CD4-positive, alpha-beta T cell treated with Interleukin-17A for 1 hour (primary cell): ENCODE results near the gene KRT78.
"Not testable (repeated sequence)": the region's sequence is repeated elsewhere in the genome, so short reads cannot be mapped to it uniquely, and the experiment has no call there.

ENCODE experiments used
- DNase-seq: peaks from one replicate; pipeline ENCODE4 v3.0.0-alpha.2; 2020

The KRT78 gene

GRCh38 chr12:52871291-52872039 lies 22.7 kb upstream of the KRT78 start:
- DNase-seq, result peak; percentile 49

DNA sequence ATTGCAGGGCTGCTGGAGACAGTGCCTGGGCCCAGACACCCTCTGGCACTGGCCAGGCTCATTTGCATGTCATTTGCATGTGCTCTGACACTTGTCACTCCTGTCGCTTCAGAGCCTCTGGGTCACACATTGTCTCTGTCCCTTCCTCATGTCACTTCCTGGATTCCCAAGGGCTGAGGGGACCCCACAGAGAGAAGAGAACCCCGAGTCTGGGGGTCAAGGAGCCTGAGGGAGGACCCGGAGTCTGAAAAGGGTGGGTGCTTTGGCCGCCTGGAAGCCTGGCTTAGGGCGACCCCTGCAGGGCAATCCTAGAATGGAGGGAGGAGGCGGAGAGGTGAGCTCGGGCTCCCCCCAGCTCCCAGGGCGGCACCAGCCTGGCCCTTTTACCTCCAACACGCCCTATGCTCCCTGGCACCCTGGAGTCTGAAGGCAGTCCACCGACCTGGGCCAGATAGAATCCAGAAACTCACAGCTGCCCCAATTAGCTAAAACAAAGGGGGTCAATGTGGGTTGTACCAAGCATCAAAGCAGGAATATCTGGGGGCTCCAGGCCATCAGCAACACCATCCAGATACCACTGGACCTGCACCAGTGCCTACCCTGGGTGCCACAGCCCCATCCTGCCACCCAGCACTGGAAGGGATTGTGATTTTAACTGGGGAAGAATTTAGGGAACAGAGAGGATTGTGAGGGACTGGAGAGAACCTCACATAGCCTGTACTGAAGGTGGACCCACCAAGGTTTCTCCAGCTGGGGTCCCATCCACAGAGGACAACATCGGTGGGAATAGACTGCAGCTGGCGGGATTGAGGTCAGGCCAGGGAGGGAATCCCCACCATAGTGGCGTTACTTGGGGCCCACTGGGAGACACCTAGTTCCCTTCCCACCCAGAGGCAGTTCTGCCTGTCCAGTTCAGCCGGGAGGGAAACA lies 21.8 kb upstream of the KRT78 start:
- peak; percentile 73 for DNase-seq

GRCh38 chr12:52867642-52868041 lies 18.8 kb upstream of the KRT78 start:
- peak; percentile 33 for DNase-seq

DNA sequence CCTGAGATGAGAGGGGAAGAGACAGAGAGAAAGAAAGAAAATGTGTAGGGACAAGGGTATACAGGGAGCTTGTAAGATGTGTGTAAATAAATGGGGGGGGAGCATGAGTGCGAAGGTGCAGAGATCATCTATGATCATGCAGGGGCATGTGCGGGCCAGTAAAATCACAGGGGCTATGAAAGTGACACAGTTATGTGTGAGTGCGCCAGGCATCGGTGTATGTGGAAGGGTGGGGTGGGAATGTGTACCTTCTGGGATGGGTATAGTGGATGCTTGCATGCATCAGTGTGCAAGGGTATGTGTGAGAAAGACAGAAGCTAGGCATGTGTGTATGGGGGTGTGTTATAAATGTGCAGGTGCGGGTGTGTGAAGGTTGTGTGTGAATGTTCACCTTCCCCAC lies 18.4 kb upstream of the KRT78 start:
- DNase-seq, result no peak

GRCh38 chr12:52865090-52865944 lies 16.5 kb upstream of the KRT78 start:
- DNase-seq, result peak; percentile 17

DNA sequence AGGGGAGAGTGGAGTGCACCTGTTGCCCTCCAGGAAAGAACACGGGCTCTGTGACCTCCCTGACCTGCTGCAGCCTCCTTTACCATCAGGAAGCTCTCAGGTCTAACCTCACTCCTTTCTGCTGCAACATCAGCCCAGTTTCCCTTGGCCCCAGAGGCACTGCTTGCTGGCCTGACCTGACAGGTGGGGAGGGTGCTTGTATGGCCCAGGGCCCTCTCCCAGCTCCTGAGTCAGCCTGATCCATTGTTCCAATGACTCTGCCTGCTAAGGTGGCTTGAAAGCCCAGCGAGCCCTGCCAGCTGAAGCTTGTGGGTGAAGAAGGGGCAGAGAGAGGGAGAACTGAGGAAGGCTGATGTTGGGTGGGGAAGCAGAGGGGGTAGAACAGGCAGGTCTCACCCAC lies 13.2 kb upstream of the KRT78 start:
- no peak for DNase-seq

- DNase-seq, result no peak
Measured at GRCh38 chr12:52861511-52861910, 12.7 kb upstream of the KRT78 start.

GRCh38 chr12:52860102-52860823 lies 11.5 kb upstream of the KRT78 start:
- DNase-seq, result no peak

DNA sequence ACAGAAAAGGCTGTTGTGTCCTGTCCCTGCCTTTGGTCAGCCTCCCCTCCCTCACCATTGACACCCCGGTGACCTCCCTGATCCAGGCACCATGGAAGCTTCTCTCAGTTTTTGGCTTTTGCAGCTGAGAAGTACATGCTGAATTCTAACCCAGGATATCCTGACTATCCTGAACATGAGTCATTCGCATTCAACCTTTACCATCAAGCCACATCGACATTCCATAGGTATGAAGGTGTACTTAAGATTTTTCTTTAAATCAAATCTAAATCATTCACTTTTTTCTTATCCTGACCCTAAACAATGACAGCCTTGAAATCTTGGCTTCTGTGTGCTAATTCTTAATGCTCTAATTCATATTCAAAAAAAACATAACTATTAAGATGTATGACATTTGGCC lies 8.7 kb upstream of the KRT78 start:
- no peak for DNase-seq

GRCh38 chr12:52856787-52857186 lies 8.0 kb upstream of the KRT78 start:
- no peak for DNase-seq

GRCh38 chr12:52856077-52856476 lies 7.3 kb upstream of the KRT78 start:
- not testable (repeated sequence) for DNase-seq

- DNase-seq, result no peak
Measured at GRCh38 chr12:52851787-52852186, 3.0 kb upstream of the KRT78 start.

DNA sequence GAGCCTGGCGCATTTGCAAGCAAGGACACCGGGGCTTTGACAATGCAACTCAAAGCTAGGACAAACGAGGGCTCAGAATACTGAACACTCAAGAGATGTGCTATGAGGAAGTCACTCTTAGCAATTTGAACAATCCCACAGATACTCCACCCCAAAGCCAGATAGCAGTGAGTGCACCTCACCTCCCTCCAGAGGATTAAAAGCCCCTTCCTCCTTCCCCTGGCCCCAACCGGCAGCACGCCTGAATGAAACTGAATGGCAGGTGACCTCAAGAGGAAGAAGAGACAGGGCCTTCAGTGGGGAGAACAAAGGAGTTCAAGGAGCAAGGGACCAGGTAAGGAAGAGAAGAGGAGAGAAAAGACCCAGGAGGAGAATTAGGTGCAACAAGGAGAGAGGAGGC lies 1.9 kb upstream of the KRT78 start:
- DNase-seq, result no peak

DNA sequence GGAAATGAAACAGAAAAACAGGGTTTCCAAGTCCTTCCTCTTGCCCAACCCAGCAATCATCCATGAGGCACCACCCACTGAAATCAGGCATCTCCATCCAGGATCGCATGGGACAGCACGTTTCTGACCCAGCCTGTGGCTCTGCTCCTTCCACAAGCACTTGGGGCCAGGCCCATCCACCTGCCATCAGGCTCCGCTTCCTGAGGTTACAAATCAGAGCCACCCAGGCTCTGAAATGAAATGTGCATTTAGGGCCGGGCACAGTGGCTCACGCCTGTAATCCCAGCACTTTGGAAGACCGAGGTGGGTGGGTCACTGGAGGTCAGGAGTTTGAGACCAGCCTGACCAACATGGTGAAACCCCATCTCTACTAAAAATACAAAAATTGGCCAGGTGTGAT lies 717 bp upstream of the KRT78 start:
- no peak for DNase-seq

- no peak for DNase-seq
Measured at GRCh38 chr12:52847335-52848102, 1.3 kb downstream of the KRT78 start.

DNA sequence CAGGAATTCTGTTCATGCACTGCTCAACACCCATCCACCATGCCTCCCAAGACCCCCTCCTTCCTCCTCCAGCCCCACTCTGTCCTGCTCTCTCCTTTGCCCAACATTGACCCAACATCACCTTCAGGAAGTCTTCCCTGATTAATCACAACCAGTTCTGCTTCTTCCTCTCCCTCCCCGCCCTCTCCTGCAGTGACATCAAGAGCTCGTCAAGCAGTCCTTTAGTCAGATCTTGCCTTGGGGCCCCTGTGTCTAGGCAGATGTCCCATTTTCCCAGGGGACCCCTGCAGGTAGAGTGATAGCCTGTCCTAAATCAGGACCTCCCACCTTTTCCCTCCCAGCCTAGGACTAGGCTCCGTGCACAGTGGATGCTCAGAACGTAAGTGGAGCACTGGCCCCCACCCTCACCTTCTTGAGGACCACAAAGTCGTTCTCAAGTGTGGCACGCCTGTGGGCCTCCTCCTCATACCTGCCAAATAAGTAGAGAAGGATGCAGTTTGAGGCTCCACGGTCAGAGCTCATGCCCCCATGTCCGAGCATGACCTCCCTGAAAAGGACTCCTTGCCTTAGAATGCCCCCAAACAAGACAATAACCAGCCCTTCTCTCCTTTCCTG lies 2.3 kb downstream of the KRT78 start:
- no peak for DNase-seq

DNA sequence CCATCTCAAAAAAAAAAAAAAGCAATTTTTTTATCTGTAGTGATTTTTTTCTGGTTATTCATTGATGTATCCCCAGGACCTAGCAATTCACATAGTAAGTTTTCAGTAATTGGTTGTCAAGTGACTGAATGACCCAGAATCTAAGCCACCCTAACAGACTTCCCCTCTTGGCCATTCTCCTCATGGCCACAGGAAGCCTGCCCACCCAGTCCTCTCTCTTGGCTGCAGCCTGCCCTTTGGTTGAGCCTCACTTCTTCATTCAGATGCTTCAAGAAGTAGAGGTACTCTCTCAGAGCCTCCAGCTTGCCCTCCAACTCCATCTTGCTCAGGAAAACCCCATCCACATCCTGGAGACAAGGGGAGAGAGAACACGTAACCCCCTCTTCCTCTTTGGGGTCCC lies 2.8 kb downstream of the KRT78 start:
- no peak for DNase-seq

- no peak for DNase-seq
Measured at GRCh38 chr12:52844386-52844785, 4.4 kb downstream of the KRT78 start.

DNA sequence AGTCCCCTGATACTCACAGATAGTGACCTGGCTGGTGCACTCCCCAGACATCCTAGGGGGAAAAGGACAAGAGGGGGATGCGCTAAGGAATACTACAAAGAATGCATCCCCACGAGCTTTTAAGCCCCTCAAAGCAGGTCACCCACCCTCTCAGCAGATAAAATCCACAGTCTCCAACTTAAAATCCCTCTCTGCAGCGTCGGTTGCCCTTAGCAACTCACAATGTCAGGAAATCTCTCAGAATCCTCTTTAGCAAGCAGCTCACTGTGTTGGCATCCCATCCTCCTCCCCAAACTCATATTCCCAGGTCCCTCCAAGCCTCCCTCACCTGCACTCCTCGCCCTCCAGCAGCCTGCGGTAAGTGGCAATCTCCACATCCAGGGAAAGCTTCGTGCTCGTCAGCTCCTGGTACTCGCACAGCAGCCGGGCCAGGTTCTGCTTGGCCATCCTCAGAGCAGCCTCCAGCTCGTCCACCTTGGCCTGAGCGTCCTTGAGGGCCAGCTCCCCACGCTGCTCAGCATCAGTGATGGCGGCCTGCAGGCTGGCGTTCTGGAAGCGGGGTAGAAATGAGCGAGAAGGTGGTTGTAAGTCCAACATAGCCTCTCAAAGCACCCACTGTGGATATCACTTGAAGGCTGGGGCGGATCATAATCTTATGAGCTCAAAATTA lies 9.2 kb downstream of the KRT78 start:
- DNase-seq, result no peak

- no peak for DNase-seq
Measured at GRCh38 chr12:52838609-52839435, 10.0 kb downstream of the KRT78 start.
